GM13977 (cell line): Measurements from ENCODE around the gene CYRIA.

Experiments used
- DNase-seq: peaks from one replicate; pipeline ENCODE4 v3.0.0; 2012; ENCODE audit warnings: low spot score
- CTCF ChIP-seq: IDR thresholded peaks from 2 replicates; pipeline ENCODE4 v1.5.1; 2012; ENCODE audit warnings: mild to moderate bottlenecking, control low read depth; ENCODE audit not compliant: insufficient read depth; ENCODE audit errors: extremely low read depth, missing control alignments
- in situ Hi-C: fragments of 300-500 bp; cut with MboI; formaldehyde crosslinking; loops from one replicate; pipeline ENCODE4 v1.12.0; 2022; ENCODE audit warnings: low sequenced_read_pairs, low pct_unique_long_range_greater_than_20kb, mixed read lengths, inconsistent platforms; ENCODE audit not compliant: unreplicated experiment

CYRIA gene

GRCh38 chr2:16684676-16685339, 19.2 kb upstream of the CYRIA start:
- in situ Hi-C loops: no loop called here
- no peak for TF ChIP-seq CTCF
- no peak for DNase-seq

- in situ Hi-C loops: no loop called here
Measured at GRCh38 chr2:16683576-16683975, 17.9 kb upstream of the CYRIA start.

GRCh38 chr2:16682431-16683118, 16.9 kb upstream of the CYRIA start:
- no peak for TF ChIP-seq CTCF
- in situ Hi-C loops: no loop called here
- DNase-seq: no peak

More at GRCh38 chr2:16683576-16683975, 17.9 kb upstream of the CYRIA start:
- no peak for DNase-seq
- TF ChIP-seq CTCF: no peak

GRCh38 chr2:16680781-16681180, 15.1 kb upstream of the CYRIA start:
- DNase-seq: no peak
- in situ Hi-C loops: no loop called here
- TF ChIP-seq CTCF: no peak

GRCh38 chr2:16680304-16680703, 14.7 kb upstream of the CYRIA start:
- no peak for DNase-seq
- no peak for TF ChIP-seq CTCF
- in situ Hi-C loops: no loop called here

GRCh38 chr2:16678964-16679363, 13.3 kb upstream of the CYRIA start:
- TF ChIP-seq CTCF: no peak
- DNase-seq: no peak
- in situ Hi-C loops: no loop called here
